Neural cell (in vitro differentiated cells): ENCODE results near the gene RAET1E. TPM values are rescaled to one million over a fixed set of nuclear protein-coding genes. Genes with fewer than 3 reads are reported as not detected.

Source experiments
- H2AFZ ChIP-seq: fragments of 200-600, 300-800 bp; sonication (generic), shearing (Covaris generic); 2 replicates; pipeline ENCODE4 v1.6.0; 2014; ENCODE audit warnings: low read depth, mild to moderate bottlenecking, antibody characterized with exemption, low read length, moderate library complexity
- H3F3A ChIP-seq: fragments of 200-600 bp; shearing (Covaris generic); 2 replicates; pipeline ENCODE4 v1.6.1; 2016; ENCODE audit warnings: mild to moderate bottlenecking, moderate library complexity, mixed read lengths, antibody characterized with exemption, low read length; ENCODE audit not compliant: insufficient read depth, poor library complexity, severe bottlenecking
- H3K27ac ChIP-seq: fragments of 200-600, 300-800 bp; sonication (generic), shearing (Covaris generic); 2 replicates; pipeline ENCODE4 v1.5.1; 2014; ENCODE audit warnings: mild to moderate bottlenecking, low read length, moderate library complexity
- H3K27me3 ChIP-seq: fragments of 300-800, 200-600 bp; sonication (generic), shearing (Covaris generic); 2 replicates; pipeline ENCODE4 v1.6.0; 2014; ENCODE audit warnings: mild to moderate bottlenecking, low read depth, low read length, moderate library complexity; ENCODE audit not compliant: insufficient read depth
- H3K36me3 ChIP-seq: fragments of 300-800, 200-600 bp; sonication (generic), shearing (Covaris generic); 2 replicates; pipeline ENCODE4 v1.5.1; 2014; ENCODE audit warnings: mild to moderate bottlenecking, antibody characterized with exemption, low read length, moderate library complexity; ENCODE audit not compliant: insufficient read depth
- H3K4me2 ChIP-seq: fragments of 300-800, 200-600 bp; sonication (generic), shearing (Covaris generic); 2 replicates; pipeline ENCODE4 v1.6.0; 2014; ENCODE audit warnings: mild to moderate bottlenecking, low read length
- H3K4me3 ChIP-seq: fragments of 300-800, 200-600 bp; sonication (generic), shearing (Covaris generic); 2 replicates; pipeline ENCODE4 v1.5.1; 2014; ENCODE audit warnings: mild to moderate bottlenecking, low read length, moderate library complexity
- H3K79me2 ChIP-seq: fragments of 200-600 bp; shearing (Covaris generic); replicated peaks from 2 replicates; pipeline ENCODE4 v1.6.0; 2014; ENCODE audit warnings: mild to moderate bottlenecking, low read length, moderate library complexity; ENCODE audit not compliant: insufficient read depth
- H3K9ac ChIP-seq: fragments of 300-800, 200-600 bp; sonication (generic), shearing (Covaris generic); 2 replicates; pipeline ENCODE4 v1.6.1; 2016; ENCODE audit warnings: mild to moderate bottlenecking, low read length, mixed read lengths
- H3K9me2 ChIP-seq: fragments of 200-600 bp; shearing (Covaris generic); 2 replicates; pipeline ENCODE4 v1.6.1; 2016; ENCODE audit warnings: mild to moderate bottlenecking, low read length, mixed read lengths; ENCODE audit not compliant: insufficient read depth
- H3K9me3 ChIP-seq: fragments of 200-600, 300-800 bp; sonication (generic), shearing (Covaris generic); 2 replicates; pipeline ENCODE4 v1.6.1; 2016; ENCODE audit warnings: mild to moderate bottlenecking, mixed run types, low read length, moderate library complexity, mixed read lengths
- H4K20me1 ChIP-seq: fragments of 200-600 bp; shearing (Covaris generic); 2 replicates; pipeline ENCODE4 v1.6.1; 2016; ENCODE audit warnings: mild to moderate bottlenecking, mixed run types; ENCODE audit not compliant: insufficient read depth
- EP300 ChIP-seq: fragments of 450-650 bp; conservative IDR thresholded peaks from 2 replicates; pipeline ENCODE4 v1.6.1; 2014; ENCODE audit warnings: antibody characterized with exemption, mild to moderate bottlenecking, moderate library complexity; ENCODE audit not compliant: poor library complexity, severe bottlenecking
- EZH2 ChIP-seq: fragments of 200-600, 300-800 bp; shearing (Covaris generic), sonication (generic); IDR thresholded peaks from 2 replicates; pipeline ENCODE4 v1.6.1; 2014; ENCODE audit warnings: antibody characterized with exemption, low read length, borderline replicate concordance, mild to moderate bottlenecking; ENCODE audit not compliant: insufficient read depth, poor library complexity, severe bottlenecking
- MXI1 ChIP-seq: fragments of 450-650 bp; conservative IDR thresholded peaks from 2 replicates; pipeline ENCODE4 v1.6.1; 2014; ENCODE audit warnings: antibody characterized with exemption, mild to moderate bottlenecking; ENCODE audit not compliant: poor library complexity, severe bottlenecking
- POLR2AphosphoS5 ChIP-seq: IDR thresholded peaks from 2 replicates; pipeline ENCODE4 v1.6.1; 2012
- RAD21 ChIP-seq: fragments of 450-650 bp; conservative IDR thresholded peaks from 2 replicates; pipeline ENCODE4 v1.6.1; 2014; ENCODE audit warnings: antibody characterized with exemption, mild to moderate bottlenecking, moderate library complexity
- REST ChIP-seq: IDR thresholded peaks from 2 replicates; pipeline ENCODE4 v1.6.1; 2012; ENCODE audit warnings: borderline replicate concordance
- SMC3 ChIP-seq: fragments of 450-650 bp; conservative IDR thresholded peaks from 2 replicates; pipeline ENCODE4 v1.6.1; 2014; ENCODE audit warnings: antibody characterized with exemption, mild to moderate bottlenecking, moderate library complexity; ENCODE audit not compliant: poor library complexity
- TAF1 ChIP-seq: IDR thresholded peaks from 2 replicates; pipeline ENCODE4 v1.6.1; 2012; ENCODE audit warnings: low read depth
- polyA plus RNA-seq: library from polyadenylated mRNA; depleted of rRNA; stranded (reverse); fragments of >200 nt; gene quantifications from 2 replicates; pipeline ENCODE4 v1.2.3, GENCODE V29; 2014
- TF ChIP-seq, protein P1 (sequence below): fragments of 450-650 bp; IDR thresholded peaks from 2 replicates; pipeline ENCODE4 v1.5.1; 2014; ENCODE audit warnings: antibody characterized with exemption, mild to moderate bottlenecking, moderate library complexity; ENCODE audit not compliant: poor library complexity, severe bottlenecking

The RAET1E gene
- polyA plus RNA-seq, 1 donor from 2014 or later, result not detected

DNA sequence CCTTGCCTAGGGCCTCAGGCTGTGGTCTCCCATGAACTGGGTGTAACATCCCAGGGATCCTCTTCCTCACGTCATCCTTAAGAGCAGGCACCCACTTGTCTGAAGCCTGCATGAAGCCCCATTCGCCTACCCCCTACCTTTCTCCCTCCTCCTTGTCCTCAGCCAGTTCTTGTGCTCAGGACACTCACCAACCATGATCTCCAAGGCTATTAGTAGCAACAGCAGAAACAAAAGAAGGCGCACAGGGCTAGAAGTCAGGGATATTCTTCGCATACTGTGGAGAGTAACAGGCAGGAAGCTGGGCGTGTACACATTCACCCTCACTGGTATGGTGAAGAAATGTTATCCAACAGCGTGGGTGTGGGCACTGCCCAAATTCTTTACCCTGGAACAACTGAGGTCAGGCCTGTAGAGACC lies 7.3 kb downstream of the RAET1E start:
- no peaks in the 10 kb centered on the region for H3K27me3 ChIP-seq
- H4K20me1 ChIP-seq, result no peaks in the 10 kb centered on the region
- H3K4me3 ChIP-seq, result no peak overlapping the region
- no peaks in the 10 kb centered on the region for H3K9me3 ChIP-seq
- no peak overlapping the region for H3K9ac ChIP-seq
- H3K9me2 ChIP-seq, result no peaks in the 10 kb centered on the region
- H2AFZ ChIP-seq, result no peak overlapping the region
- no peaks in the 10 kb centered on the region for H3K79me2 ChIP-seq
- no peaks in the 10 kb centered on the region for H3F3A ChIP-seq
- no peak overlapping the region for H3K27ac ChIP-seq
- TF ChIP-seq EP300, result no peak
- H3K36me3 ChIP-seq, result no peaks in the 10 kb centered on the region
- H3K4me2 ChIP-seq, result no peak overlapping the region

- no peaks in the 10 kb centered on the region for H4K20me1 ChIP-seq
- no peaks in the 10 kb centered on the region for H3K9me3 ChIP-seq
- no peaks in the 10 kb centered on the region for H3K27me3 ChIP-seq
- H3F3A ChIP-seq, result no peaks in the 10 kb centered on the region
- H3K27ac ChIP-seq, result no peak overlapping the region
- no peaks in the 10 kb centered on the region for H3K36me3 ChIP-seq
- H2AFZ ChIP-seq, result no peak overlapping the region
- H3K9ac ChIP-seq, result no peak overlapping the region
- no peak overlapping the region for H3K4me3 ChIP-seq
- H3K4me2 ChIP-seq, result no peak overlapping the region
- TF ChIP-seq SMC3 (no peak), RAD21 (no peak), REST (no peak), EP300 (no peak), EZH2 (no peak), TAF1 (no peak), POLR2AphosphoS5 (no peak), MXI1 (no peak)
- TF ChIP-seq, protein P1, sequence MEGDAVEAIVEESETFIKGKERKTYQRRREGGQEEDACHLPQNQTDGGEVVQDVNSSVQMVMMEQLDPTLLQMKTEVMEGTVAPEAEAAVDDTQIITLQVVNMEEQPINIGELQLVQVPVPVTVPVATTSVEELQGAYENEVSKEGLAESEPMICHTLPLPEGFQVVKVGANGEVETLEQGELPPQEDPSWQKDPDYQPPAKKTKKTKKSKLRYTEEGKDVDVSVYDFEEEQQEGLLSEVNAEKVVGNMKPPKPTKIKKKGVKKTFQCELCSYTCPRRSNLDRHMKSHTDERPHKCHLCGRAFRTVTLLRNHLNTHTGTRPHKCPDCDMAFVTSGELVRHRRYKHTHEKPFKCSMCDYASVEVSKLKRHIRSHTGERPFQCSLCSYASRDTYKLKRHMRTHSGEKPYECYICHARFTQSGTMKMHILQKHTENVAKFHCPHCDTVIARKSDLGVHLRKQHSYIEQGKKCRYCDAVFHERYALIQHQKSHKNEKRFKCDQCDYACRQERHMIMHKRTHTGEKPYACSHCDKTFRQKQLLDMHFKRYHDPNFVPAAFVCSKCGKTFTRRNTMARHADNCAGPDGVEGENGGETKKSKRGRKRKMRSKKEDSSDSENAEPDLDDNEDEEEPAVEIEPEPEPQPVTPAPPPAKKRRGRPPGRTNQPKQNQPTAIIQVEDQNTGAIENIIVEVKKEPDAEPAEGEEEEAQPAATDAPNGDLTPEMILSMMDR, result no peak
- no peaks in the 10 kb centered on the region for H3K9me2 ChIP-seq
- no peaks in the 10 kb centered on the region for H3K79me2 ChIP-seq
These were observed 8.6 kb downstream of the RAET1E start for GRCh38 chr6:149889326-149889725.

GRCh38 chr6:149888659-149889058 lies 9.3 kb downstream of the RAET1E start:
- H3K4me3 ChIP-seq, result no peak overlapping the region
- no peak overlapping the region for H3K27ac ChIP-seq
- H3K36me3 ChIP-seq, result no peaks in the 10 kb centered on the region
- no peak overlapping the region for H3K4me2 ChIP-seq
- H3K9me3 ChIP-seq, result no peaks in the 10 kb centered on the region
- H3K27me3 ChIP-seq, result no peaks in the 10 kb centered on the region
- no peak overlapping the region for H2AFZ ChIP-seq
- no peaks in the 10 kb centered on the region for H3K79me2 ChIP-seq
- no peaks in the 10 kb centered on the region for H3K9me2 ChIP-seq
- H3F3A ChIP-seq, result no peaks in the 10 kb centered on the region
- no peak overlapping the region for H3K9ac ChIP-seq
- TF ChIP-seq REST, result no peak
- TF ChIP-seq MXI1, result no peak
- no peak for TF ChIP-seq RAD21
- no peak for TF ChIP-seq POLR2AphosphoS5
- no peak for TF ChIP-seq SMC3
- no peak for TF ChIP-seq EZH2
- TF ChIP-seq, protein P1, result no peak
- H4K20me1 ChIP-seq, result no peaks in the 10 kb centered on the region
